SK-MEL-5 (cell line): ENCODE measurements around the gene LONP2. TPM values are rescaled to one million over a fixed set of nuclear protein-coding genes. Genes with fewer than 3 reads are reported as not detected.
A peak's percentile ranks its signal among the peaks of the same experiment; 100 is the strongest.

ENCODE experiments used
- DNase-seq: peaks from one replicate; pipeline ENCODE4 v3.0.0-alpha.2; 2016; ENCODE audit warnings: low read depth, low spot score
- in situ Hi-C: cut with HindIII; loops from 2 replicates; pipeline ENCODE4 v1.10.0; 2016; ENCODE audit warnings: low sequenced_read_pairs, high pct_unique_total_duplicates, low pct_unique_long_range_greater_than_20kb
- polyA plus RNA-seq, 2 experiments: library from polyadenylated mRNA; depleted of rRNA; stranded (reverse); fragments of >200 nt; gene quantifications; 2 replicates each; pipeline ENCODE4 v1.2.3, GENCODE V29; 2015
- total RNA-seq: library from RNA; depleted of rRNA; stranded (reverse); fragments of >200 nt; shearing (Covaris generic); gene quantifications from 2 replicates; pipeline ENCODE4 v1.2.3, GENCODE V29; 2014; rRNA removed

LONP2 gene, protein sequence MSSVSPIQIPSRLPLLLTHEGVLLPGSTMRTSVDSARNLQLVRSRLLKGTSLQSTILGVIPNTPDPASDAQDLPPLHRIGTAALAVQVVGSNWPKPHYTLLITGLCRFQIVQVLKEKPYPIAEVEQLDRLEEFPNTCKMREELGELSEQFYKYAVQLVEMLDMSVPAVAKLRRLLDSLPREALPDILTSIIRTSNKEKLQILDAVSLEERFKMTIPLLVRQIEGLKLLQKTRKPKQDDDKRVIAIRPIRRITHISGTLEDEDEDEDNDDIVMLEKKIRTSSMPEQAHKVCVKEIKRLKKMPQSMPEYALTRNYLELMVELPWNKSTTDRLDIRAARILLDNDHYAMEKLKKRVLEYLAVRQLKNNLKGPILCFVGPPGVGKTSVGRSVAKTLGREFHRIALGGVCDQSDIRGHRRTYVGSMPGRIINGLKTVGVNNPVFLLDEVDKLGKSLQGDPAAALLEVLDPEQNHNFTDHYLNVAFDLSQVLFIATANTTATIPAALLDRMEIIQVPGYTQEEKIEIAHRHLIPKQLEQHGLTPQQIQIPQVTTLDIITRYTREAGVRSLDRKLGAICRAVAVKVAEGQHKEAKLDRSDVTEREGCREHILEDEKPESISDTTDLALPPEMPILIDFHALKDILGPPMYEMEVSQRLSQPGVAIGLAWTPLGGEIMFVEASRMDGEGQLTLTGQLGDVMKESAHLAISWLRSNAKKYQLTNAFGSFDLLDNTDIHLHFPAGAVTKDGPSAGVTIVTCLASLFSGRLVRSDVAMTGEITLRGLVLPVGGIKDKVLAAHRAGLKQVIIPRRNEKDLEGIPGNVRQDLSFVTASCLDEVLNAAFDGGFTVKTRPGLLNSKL
- 130 and 133 TPM in 2 replicates for total RNA-seq
- 56.7 and 66.2 TPM in 2 replicates for polyA plus RNA-seq (2015; cell fraction: cytosol; rRNA removed)
- polyA plus RNA-seq (2015; cell fraction: nucleus; rRNA removed): 255 and 272 TPM in 2 replicates

DNA sequence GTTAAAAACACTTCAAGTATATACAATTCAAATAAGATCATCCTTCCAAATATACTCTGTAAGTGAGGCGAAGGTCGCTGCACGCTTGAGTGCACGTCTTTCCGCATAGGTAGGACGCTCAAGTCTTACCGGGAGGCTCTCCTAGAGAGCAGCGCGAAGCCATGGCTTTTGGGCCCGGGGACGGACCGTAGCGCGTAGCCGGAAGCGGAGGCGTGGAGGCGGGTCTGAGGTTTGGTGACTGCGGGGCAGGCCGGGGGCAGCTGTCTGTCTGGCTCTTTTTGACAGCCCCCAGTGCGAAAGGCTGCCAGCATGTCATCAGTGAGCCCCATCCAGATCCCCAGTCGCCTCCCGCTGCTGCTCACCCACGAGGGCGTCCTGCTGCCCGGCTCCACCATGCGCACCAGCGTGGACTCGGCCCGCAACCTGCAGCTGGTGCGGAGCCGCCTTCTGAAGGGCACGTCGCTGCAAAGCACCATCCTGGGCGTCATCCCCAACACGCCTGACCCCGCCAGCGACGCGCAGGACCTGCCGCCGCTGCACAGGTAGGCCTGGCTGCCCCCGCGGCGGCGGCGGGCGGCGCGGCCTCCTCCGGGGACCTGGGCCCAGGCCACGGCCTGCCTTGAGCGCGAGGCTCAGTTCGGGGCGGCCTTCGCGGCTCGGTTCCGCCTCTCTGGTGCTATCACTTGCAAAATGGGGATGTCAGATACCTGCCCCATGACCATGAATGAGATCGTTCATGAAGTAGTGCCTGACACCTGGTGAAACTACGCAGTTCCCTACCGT is at the start of gene LONP2:
Gene LONP2, plus strand, starts transcription at position 221 of the 783 bp plus-strand sequence. Its CDS starts 89 bp downstream, at position 310.
- DNase-seq: peak; percentile 91
- in situ Hi-C loops: no loop called here

DNA sequence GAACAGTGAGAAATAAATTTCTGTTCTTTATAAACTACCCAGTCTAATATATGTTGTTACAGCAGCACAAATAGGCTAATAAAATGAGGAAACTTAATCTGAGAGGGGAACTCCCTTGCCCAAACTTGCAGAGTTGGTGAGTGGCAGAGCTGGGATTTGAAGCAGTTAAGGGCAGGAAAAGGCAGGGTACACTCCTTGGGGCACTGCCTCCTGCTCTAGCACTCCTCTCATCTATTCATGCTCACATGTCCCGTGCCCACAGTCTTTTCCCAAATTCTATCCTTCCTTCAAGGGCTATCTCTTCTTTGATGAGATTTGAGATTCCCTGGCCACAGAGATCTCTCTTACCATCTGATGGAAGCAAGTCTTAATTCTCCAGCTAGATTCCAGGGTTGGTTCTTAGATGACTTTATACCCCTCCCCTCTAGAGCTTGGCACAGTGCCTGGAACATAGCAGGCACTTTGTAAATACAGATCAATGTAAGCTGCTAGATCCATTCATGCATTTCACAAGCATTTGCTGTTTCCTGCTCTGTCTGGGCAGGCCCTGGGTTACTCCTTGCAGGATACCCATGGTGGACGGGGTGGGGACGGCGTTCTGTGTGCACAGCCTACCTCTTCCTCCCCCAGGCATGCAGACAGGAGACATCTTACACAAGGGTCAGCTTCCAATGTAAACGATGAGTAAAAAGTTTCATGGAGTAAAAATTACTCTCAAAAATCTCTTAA is 49.1 kb upstream of the LONP2 start:
- in situ Hi-C loops: no loop called here
- peak; percentile 10 for DNase-seq

DNA sequence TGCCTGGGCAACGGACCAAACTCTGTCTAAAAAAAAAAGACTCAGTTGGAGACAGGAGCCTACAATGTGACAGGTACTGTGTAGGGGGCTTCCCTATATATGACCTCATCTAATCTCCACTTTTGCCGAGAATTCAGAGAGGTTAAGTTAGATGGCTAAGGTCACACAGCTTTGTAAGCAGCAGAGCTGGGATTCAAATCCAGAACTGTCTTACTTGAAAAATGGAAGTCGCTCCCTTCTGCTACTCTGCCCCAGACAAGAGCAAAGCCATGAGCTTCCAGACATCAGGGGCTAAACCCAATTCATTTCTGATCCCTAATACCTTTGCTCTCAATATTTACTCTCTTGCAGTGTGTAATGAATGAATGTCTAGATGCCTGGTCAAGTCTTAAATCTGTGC is 46.8 kb upstream of the LONP2 start:
- DNase-seq: no peak
- in situ Hi-C loops: no loop called here

DNA sequence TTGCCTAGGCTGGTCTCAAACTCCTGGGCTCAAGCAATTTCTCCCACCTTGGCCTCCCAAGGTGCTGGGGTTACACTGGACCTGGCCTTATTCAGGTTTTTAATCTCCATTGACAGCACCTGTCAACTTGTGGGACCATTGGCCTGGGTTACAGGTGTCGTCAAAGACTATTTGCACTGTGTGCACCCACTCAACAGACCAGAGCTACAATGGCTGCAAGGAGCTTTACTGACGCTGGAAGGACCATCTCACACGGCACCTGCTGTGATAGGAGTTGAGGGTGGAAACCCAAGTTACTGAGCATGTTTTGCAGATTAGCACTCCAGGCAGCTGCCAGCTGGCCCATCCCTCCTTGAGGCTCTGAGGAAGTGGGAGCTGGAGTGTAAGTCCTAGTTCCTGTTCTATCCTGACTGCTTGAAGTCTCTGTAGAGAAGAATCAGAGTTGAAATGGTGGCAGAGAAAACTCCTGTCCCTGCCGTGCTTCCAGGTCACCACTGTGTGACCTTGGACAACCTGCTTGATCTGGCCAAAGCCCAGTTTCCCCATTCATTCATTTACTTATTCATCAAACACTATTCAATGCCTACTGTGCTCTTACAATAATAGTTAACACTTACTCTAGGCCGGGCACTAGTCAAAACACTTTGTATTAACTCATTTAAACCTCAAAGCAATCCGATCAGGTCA is 42.4 kb upstream of the LONP2 start:
- no peak for DNase-seq
- in situ Hi-C loops: no loop called here

DNA sequence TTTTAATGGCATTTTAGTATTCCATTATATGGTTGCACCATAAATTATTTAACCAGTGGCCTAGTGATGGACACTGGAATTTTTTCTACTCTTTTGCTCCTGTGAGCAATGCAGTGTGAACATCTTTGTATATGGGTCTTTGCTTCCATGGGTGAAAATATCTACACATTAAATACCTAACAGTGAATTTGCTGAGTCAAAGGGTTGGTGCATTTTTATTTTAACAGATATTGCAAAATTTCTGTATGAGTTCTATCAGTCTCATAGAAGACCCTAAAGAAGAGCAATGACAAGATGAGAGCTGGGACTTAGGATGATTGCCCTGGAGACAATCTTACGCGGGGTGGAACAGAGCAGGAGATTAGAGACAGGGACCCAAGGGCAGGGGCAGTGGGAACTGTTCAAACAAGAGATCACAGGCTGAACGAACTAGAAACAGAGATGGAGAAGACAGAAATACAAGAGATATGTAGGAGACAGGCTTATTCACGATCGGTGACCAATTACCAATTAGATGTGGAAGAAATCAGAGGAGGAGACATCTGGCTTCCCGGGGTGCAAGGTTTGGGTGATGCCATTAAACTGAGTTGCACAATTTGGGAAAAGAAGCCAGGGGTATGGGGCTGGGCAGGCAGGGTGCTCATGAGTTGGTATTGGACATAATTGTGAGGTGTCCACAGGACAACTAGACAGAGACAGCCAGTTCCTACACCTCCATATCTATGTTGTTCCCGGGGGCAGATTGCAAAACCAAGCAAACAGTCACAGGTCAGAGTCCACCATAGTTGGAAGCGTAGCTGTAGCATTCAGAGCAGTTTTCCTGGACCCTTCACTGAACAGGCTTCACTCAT is 39.9 kb upstream of the LONP2 start:
- in situ Hi-C loops: no loop called here
- DNase-seq: no peak

DNA sequence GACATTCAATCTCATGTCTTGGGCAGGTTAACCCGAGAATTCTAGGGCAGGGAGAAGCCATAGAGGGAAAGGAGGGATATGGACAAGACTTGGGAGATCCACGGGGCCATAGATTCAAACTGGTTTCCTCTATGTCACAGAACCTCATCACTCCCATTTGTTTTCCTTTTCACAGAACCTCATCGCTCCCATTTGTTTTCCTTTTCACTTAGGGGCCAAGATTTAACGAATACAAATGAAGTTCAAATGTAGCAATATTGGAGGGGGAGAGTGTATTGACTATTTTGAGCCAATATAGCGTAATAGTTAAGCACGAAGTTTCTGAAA is 39.3 kb upstream of the LONP2 start:
- no peak for DNase-seq
- in situ Hi-C loops: no loop called here

DNA sequence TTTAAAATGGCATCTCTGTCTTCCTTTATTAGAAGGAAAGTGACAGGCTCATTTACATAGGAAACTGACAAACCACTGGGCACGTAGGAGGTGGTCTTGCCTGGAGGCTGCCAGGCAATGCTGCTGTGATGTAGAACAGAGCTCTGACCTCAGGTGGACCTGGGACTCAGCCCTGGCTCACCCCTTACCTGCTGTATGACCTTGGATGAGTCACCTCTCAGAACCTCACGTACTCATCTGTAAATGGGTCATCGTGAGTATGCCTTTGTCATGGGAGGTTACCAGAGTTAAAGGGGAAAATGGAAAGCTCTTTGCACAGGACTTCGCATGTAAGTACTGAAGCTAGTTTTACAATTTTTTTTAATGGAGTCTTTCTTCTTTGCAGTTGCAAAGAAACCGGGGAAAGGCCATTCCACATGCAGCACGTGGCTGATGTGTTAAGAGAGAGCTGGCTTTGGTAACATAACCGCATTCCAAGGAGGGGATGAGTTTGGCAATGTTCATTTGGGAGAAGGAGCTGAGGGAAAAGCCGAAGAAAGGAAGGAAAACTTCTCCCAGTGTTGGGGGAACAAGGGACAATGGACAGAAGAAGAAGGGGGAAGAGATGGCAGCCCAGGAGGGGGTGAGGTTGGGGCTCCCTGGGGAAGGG is 37.4 kb upstream of the LONP2 start:
- in situ Hi-C loops: no loop called here
- DNase-seq: no peak

DNA sequence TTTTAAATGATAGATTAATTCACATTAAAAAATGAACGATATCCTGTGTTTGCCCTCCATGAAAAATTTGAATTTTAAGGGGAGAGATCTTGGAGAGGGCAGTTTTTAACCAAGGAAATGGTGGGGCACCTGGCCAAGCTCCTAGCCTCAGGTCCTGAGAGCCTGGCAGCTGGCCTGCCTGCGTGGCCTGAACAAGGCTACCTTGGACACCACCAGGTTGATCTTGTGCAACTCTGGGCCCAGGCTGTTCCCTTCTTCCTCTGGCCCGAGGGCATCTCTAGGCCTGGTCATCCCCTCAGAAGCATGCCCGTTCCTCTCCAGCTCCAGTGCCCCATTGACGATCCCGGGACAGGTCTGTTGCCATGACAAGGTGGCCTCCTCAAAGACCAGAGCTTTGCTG is 33.4 kb upstream of the LONP2 start:
- DNase-seq: no peak
- in situ Hi-C loops: no loop called here

DNA sequence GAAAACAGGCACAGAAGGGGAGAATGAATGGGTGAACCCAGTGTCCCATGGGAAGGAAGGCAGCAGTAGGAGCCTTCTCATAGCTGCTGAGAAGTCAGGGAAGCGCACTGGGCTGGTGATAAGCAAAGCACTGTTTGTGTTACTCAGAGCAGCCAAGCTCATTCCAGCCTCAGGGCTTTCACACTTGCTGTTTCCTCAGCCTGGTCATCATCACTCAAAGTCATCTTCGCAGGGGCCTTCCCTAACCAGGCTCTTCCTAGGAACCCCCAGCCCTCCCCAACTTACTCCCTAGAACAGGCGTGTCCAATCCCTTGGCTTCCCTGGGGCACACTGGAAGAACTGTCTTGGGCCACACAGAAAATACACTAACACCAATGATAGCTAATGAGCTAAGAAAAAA is 32.1 kb upstream of the LONP2 start:
- in situ Hi-C loops: no loop called here
- peak; percentile 40 for DNase-seq

DNA sequence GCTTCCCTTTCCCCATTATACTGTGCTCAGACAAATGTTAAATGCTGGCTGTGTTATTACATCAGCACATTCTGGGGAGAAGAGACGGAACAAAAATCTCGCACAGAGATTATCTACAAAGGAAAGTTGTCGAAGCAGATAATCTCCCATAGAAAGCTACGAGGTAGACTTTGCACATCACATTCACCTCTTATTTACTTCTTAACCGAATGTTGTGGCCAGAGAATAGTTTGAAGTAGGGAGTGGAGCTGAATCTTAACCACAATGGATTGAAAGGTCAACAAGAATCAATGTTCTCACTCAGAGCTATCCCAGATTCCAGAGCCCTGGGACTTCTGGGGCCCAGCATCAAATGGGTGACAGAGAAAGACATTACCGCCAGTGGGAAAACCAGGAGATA is 28.4 kb upstream of the LONP2 start:
- DNase-seq: no peak
- in situ Hi-C loops: no loop called here

DNA sequence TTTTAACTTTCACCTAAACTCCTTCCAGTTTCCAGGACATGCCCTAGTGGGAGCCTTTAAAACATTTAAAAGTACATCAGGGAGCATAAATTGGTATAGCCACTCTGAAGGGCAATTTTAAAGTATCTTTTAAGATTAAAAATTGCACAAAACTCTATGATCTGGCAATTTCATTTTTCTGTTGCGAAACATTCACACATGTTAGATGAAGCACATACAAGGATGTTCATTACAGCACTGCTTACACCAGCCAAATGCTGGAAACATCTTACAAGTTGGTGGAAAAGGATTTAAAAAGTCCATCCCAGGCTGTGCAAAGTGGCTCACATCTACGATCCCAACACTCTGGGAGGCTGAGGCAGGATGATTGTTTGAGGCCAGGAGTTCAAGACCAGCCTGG is 26.4 kb upstream of the LONP2 start:
- DNase-seq: no peak
- in situ Hi-C loops: no loop called here

DNA sequence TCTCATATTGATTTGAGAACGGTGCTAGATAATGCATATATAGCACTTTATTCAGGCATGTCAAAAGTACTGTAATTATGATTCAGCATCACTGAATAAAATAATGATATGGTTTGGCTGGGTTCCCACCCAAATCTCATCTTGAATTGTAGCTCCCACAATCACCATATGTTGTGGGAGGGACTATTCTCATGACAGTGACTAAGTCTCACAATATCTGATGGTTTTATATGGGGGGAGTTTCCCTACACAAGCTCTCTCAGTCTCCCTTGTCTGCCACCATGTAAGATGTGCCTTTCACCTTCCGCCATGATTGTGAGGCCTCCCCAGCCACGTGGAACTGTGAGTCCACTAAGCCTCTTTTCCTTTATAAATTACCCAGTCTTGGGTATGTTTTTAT is 25.6 kb upstream of the LONP2 start:
- in situ Hi-C loops: no loop called here
- DNase-seq: no peak

DNA sequence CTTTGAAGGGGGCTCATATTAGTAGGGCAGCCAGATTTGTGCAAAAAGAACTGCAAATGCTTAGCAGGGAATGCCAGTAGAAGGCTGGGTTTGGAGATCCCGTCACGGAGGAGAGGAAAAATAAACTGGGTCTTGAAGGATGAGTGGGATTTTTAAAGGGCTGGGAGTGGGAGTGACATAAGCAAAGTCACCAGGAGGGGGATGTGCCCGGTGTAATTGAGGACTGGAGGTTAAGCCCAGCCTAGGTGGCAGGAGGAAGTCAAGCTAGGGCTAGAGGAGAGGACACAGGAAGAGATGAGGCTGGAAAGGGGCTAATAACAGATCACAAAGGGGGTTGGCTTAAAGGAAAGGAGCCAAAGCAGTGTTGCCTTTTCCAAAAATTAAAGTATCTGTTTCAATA is 23.2 kb upstream of the LONP2 start:
- in situ Hi-C loops: no loop called here
- no peak for DNase-seq

DNA sequence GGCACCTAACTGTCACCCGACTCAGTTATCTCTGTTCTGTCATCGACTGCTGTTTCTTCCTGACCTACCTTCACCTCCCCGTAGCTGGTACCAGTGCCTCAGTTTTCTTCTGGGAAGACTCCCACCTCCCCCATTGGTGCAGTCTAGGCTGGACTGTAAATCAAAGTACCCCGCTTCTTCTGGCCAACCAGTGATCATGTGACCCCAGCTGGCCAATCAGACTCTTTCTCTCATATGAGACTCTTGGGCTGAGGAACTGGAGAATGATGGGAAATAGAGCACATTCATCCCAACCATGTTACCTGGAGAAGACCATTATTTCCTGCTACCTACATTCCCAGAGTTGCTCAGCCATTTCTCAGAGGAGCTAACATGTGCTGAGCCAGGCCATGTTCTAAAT is 20.6 kb upstream of the LONP2 start:
- DNase-seq: no peak
- in situ Hi-C loops: no loop called here

DNA sequence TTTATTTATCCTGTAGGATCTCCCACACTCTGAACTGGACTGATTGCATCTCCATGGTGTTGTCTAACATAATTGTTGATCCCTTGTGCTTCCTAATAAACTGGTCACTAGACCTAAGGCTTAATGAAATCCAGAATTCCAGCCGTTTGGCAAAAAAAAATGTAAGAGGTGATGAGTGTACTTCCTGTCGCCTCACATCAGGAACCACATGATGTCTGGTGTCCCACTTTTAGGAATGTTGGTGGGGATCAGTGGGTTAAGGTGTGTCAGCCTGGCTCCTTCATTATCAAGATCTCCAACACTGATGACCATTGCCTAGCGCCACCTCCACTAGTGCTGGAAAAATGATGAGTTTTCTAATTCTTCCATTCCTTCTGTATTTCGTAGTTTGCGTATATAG is 18.6 kb upstream of the LONP2 start:
- no peak for DNase-seq
- in situ Hi-C loops: no loop called here
